PFSK-1 (cell line): Measurements from ENCODE around the gene PLB1.

ENCODE experiments used
- POLR2AphosphoS5 ChIP-seq: IDR thresholded peaks from 2 replicates; pipeline ENCODE4 v1.6.1; 2012; ENCODE audit warnings: low read depth, mild to moderate bottlenecking, control low read depth, low read length, moderate library complexity
- TF ChIP-seq, protein P1 (sequence below), 2 experiments: IDR thresholded peaks; 2 replicates each; pipeline versions ENCODE4 v1.6.1 to v1.8.0; 2011 to 2012; ENCODE audit warnings: low read depth in 2 of 2, low read length in 2 of 2, control low read depth in 1 of 2, inconsistent platforms in 1 of 2, mild to moderate bottlenecking in 1 of 2, moderate library complexity in 1 of 2; ENCODE audit not compliant: insufficient read depth in 1 of 2

DNA sequence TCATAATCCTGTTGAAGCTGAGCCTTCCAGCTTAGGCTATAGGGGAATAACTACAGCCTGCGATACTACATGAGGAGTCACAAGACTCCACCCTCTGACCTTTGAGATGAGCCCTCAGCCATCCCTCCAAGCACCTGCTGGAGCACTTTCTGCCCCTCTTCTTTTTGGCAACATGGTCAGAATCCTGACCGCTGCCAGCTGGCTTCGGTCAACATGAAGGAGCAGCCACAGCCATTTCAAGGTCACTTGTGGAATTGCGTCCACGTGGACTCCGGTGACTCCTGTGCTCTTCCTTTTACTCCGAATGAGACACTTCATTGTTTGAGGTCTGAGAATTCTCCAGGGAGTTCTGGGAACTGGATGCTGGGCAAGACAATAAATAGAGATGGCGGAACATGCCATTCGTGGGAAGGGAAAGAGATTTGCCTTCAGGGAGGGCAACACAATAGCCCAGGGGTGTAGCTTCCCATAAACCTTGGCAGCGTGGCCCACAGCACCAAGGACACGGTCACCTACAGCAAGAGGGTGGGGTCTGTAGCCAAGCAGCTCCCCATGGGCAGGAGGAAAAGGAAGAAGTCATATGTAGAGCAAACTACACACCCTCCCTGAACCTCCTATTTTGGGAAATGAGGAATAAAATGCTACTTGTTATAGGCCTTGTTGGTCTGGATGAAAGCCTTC lies 182.5 kb downstream of the PLB1 start:
- TF ChIP-seq, protein P1, sequence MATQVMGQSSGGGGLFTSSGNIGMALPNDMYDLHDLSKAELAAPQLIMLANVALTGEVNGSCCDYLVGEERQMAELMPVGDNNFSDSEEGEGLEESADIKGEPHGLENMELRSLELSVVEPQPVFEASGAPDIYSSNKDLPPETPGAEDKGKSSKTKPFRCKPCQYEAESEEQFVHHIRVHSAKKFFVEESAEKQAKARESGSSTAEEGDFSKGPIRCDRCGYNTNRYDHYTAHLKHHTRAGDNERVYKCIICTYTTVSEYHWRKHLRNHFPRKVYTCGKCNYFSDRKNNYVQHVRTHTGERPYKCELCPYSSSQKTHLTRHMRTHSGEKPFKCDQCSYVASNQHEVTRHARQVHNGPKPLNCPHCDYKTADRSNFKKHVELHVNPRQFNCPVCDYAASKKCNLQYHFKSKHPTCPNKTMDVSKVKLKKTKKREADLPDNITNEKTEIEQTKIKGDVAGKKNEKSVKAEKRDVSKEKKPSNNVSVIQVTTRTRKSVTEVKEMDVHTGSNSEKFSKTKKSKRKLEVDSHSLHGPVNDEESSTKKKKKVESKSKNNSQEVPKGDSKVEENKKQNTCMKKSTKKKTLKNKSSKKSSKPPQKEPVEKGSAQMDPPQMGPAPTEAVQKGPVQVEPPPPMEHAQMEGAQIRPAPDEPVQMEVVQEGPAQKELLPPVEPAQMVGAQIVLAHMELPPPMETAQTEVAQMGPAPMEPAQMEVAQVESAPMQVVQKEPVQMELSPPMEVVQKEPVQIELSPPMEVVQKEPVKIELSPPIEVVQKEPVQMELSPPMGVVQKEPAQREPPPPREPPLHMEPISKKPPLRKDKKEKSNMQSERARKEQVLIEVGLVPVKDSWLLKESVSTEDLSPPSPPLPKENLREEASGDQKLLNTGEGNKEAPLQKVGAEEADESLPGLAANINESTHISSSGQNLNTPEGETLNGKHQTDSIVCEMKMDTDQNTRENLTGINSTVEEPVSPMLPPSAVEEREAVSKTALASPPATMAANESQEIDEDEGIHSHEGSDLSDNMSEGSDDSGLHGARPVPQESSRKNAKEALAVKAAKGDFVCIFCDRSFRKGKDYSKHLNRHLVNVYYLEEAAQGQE (IDR thresholded peaks at IDR 0.05; ENCODE audit: insufficient read depth in 1 of 2, low read depth in 2 of 2, low read length in 2 of 2): no peak
- TF ChIP-seq POLR2AphosphoS5: no peak
